Measurements from ENCODE around the gene YOD1.
A peak's percentile ranks its signal among the peaks of the same experiment; 100 is the strongest.

YOD1 gene

DNA sequence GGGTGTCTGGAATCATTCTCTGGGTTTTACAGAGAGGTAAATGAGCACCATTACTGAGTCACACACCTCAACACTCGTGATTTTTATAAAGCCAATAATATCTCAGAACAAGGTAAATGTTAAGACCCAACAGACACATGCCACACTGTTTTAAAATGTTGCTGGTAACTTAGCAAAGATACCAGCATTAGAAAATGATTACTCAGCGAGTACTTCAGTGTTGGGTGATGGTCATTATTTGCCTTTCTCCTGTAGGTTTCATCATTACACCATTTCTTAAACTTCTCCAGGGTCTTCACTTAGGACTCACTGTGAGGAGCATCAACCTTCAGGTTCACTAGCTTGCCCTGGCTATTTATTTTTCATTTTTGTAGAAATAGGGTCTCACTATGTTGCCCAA lies 30.8 kb upstream of the YOD1 start:
- Mint-ChIP-seq H3K4me3 (no peak overlapping the region), H3K4me1 (peaks cover 9% of the 10 kb centered on the region), H3K36me3 (ENCODE audit: low read depth) (no peaks in the 10 kb centered on the region), H3K27me3 (ENCODE audit: low read depth, poor library complexity) (peaks cover 17% of the 10 kb centered on the region), H3K9me3 (no peaks in the 10 kb centered on the region), H3K27ac (no peak overlapping the region)
- TF ChIP-seq, protein P1, sequence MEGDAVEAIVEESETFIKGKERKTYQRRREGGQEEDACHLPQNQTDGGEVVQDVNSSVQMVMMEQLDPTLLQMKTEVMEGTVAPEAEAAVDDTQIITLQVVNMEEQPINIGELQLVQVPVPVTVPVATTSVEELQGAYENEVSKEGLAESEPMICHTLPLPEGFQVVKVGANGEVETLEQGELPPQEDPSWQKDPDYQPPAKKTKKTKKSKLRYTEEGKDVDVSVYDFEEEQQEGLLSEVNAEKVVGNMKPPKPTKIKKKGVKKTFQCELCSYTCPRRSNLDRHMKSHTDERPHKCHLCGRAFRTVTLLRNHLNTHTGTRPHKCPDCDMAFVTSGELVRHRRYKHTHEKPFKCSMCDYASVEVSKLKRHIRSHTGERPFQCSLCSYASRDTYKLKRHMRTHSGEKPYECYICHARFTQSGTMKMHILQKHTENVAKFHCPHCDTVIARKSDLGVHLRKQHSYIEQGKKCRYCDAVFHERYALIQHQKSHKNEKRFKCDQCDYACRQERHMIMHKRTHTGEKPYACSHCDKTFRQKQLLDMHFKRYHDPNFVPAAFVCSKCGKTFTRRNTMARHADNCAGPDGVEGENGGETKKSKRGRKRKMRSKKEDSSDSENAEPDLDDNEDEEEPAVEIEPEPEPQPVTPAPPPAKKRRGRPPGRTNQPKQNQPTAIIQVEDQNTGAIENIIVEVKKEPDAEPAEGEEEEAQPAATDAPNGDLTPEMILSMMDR (IDR thresholded peaks at IDR 0.05): no peak
- DNase-seq: no peak

DNA sequence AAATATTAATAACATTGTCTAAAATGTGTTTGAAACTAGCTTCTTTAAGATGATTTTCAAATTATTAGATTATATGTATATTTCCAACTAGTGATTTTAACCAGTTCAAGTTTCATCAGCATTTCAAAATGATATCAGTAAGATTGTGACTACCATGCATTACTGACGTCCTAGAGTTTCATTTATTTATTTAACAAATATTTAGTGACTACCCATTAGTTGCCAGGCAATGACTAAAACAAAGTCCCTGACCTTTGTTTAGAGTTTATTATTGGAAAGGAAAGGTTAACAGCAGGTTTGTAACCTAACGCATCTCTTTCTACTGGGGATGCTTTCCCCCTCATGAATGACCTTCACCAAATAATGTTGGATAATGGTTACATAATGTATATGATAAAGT lies 30.1 kb upstream of the YOD1 start:
- TF ChIP-seq, protein P1 (IDR thresholded peaks at IDR 0.05): no peak
- H3K4me3 Mint-ChIP-seq: no peak overlapping the region
- peaks cover 17% of the 10 kb centered on the region for H3K27me3 Mint-ChIP-seq (ENCODE audit: low read depth, poor library complexity)
- no peaks in the 10 kb centered on the region for H3K9me3 Mint-ChIP-seq
- H3K27ac Mint-ChIP-seq: no peak overlapping the region
- H3K4me1 Mint-ChIP-seq: peaks cover 9% of the 10 kb centered on the region
- no peaks in the 10 kb centered on the region for H3K36me3 Mint-ChIP-seq (ENCODE audit: low read depth)
- DNase-seq: no peak

DNA sequence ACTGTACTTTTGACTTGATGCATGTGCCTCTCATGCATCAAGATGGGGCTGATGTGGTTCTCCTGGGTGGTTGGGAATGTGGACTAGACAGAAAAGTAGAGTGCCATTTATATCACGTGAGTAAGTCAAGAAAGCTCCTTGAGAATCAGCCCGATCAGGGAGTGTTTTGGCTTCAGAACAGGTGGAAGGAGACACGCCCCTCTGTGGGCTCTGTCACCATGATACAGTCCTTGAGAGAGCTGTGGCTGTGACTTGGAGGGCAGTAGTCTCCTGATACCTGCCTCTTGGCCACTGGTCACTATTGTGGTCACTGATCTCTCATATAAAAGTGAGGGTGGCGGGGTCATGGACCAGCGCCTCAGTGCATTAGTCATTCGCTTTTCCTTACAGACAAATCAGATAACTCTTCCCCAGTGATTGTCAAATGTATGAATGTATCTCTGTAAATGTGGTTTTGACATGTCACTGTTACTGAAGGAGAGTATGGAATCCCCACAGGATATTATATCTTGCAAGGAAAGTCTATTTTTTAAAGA lies 28.8 kb upstream of the YOD1 start:
- H3K27me3 Mint-ChIP-seq (ENCODE audit: low read depth, poor library complexity): peaks cover 15% of the 10 kb centered on the region
- H3K4me1 Mint-ChIP-seq: peaks cover 9% of the 10 kb centered on the region
- H3K9me3 Mint-ChIP-seq: no peaks in the 10 kb centered on the region
- DNase-seq: no peak
- H3K4me3 Mint-ChIP-seq: no peak overlapping the region
- H3K36me3 Mint-ChIP-seq (ENCODE audit: low read depth): no peaks in the 10 kb centered on the region
- TF ChIP-seq, protein P1 (IDR thresholded peaks at IDR 0.05): no peak
- H3K27ac Mint-ChIP-seq: no peak overlapping the region

DNA sequence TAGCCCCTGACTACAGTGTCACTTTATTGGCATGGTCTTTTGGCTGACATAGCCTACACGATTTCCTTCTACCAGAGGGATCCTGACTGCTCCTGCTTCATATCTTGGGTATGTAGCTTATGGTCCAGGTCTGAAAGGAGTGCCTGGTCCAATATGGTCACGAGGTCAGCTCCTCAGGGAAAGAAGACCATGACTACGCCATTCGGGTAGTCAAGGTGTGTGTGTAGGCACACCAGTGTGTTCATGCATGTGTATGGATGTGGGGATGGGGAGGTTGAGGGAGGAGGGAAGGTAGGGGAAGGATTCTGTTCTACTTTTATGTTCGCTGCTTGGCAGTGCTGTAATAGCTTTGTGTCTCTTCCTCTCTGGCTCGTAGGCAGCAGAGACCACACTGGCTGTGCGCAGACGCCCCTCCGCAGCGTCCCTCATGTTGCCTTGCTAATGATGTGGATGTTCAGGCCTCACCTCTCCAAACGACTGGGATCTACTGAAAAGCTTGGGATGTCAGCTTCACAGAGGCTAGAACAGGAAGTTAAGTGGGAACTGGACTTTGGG lies 27.6 kb upstream of the YOD1 start:
- H3K27ac Mint-ChIP-seq: no peak overlapping the region
- H3K9me3 Mint-ChIP-seq: no peaks in the 10 kb centered on the region
- H3K4me3 Mint-ChIP-seq: no peak overlapping the region
- H3K27me3 Mint-ChIP-seq (ENCODE audit: low read depth, poor library complexity): peaks cover 19% of the 10 kb centered on the region
- H3K36me3 Mint-ChIP-seq (ENCODE audit: low read depth): no peaks in the 10 kb centered on the region
- no peaks in the 10 kb centered on the region for H3K4me1 Mint-ChIP-seq
- no peak for DNase-seq
- TF ChIP-seq, protein P1 (IDR thresholded peaks at IDR 0.05): no peak

DNA sequence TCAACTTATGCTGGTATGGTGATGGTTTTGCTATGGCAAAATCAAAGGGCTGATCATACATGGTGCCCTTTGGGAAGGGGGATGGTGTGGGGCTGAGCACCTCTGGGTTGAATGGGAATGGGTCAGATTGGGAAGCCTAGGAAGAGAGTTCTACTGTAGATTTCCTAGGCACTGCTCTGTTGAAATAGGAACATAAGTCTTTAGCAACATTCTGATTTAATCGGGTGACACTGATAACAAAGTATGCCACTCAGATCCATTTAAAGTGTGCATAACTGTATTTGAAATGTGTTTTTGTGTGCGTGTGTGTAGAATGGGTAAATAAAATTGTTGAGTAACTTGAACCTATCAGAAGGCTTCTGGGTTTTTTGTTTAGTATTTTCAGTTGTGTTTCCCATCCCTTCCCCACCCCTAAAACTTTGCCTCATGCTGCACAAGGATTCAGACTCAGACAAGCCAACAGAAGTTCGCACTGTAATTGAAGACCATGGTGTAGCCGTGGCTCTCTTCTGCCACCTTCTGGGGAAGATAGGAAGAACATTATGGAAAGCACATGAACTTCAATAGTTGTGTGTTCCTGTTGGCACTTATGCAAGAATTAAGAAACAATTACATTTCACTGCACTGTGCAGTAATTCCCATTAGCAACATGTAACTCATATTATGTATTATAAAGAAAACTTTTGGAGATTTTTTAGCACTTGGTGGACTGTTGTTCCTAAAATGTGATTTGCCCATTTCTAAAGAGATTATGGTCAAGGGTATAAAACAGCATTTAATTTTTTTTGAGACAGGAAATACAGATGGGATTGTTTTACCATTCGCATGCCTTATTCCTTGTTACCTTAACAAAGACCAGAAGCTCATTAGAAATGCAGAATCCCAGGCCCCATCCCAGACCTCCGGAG lies 26.7 kb upstream of the YOD1 start:
- H3K4me1 Mint-ChIP-seq: peaks cover 6% of the 10 kb centered on the region
- DNase-seq: peak; percentile 64
- no peaks in the 10 kb centered on the region for H3K36me3 Mint-ChIP-seq (ENCODE audit: low read depth)
- H3K27ac Mint-ChIP-seq: no peak overlapping the region
- TF ChIP-seq, protein P1 (IDR thresholded peaks at IDR 0.05): peak; percentile 93
- peaks cover 9% of the 10 kb centered on the region for H3K27me3 Mint-ChIP-seq (ENCODE audit: low read depth, poor library complexity)
- H3K9me3 Mint-ChIP-seq: no peaks in the 10 kb centered on the region
- no peak overlapping the region for H3K4me3 Mint-ChIP-seq
